Mammary microvascular endothelial cell (primary cell): ENCODE results near the gene ANKRD30A. TPM values are rescaled to one million over a fixed set of nuclear protein-coding genes. Genes with fewer than 3 reads are reported as not detected.

Experiments
- total RNA-seq: library from RNA; depleted of rRNA; stranded (reverse); fragments of >200 nt; gene quantifications from 2 replicates; pipeline ENCODE4 v1.2.3, GENCODE V29; 2015

Gene ANKRD30A, protein sequence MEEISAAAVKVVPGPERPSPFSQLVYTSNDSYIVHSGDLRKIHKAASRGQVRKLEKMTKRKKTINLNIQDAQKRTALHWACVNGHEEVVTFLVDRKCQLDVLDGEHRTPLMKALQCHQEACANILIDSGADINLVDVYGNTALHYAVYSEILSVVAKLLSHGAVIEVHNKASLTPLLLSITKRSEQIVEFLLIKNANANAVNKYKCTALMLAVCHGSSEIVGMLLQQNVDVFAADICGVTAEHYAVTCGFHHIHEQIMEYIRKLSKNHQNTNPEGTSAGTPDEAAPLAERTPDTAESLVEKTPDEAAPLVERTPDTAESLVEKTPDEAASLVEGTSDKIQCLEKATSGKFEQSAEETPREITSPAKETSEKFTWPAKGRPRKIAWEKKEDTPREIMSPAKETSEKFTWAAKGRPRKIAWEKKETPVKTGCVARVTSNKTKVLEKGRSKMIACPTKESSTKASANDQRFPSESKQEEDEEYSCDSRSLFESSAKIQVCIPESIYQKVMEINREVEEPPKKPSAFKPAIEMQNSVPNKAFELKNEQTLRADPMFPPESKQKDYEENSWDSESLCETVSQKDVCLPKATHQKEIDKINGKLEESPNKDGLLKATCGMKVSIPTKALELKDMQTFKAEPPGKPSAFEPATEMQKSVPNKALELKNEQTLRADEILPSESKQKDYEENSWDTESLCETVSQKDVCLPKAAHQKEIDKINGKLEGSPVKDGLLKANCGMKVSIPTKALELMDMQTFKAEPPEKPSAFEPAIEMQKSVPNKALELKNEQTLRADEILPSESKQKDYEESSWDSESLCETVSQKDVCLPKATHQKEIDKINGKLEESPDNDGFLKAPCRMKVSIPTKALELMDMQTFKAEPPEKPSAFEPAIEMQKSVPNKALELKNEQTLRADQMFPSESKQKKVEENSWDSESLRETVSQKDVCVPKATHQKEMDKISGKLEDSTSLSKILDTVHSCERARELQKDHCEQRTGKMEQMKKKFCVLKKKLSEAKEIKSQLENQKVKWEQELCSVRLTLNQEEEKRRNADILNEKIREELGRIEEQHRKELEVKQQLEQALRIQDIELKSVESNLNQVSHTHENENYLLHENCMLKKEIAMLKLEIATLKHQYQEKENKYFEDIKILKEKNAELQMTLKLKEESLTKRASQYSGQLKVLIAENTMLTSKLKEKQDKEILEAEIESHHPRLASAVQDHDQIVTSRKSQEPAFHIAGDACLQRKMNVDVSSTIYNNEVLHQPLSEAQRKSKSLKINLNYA (N-terminal part only)
- total RNA-seq = not detected in 2 replicates

GRCh38 chr10:37125191-37125732 lies at the start of gene ANKRD30A:
Gene ANKRD30A (plus strand): TSS chr10:37125598. CDS start chr10:37125788, 190 bp downstream.

